IgD-negative memory B cell (primary cell): ENCODE results near the gene TPP2. TPM values are rescaled to one million over a fixed set of nuclear protein-coding genes. Genes with fewer than 3 reads are reported as not detected.

Source experiments
- H3K27ac Mint-ChIP-seq, 3 donors: one replicate each; pipeline ENCODE4 v1.8.0; 2020 to 2022; ENCODE audit warnings: mild to moderate bottlenecking in 3 of 3, mixed read lengths in 3 of 3, moderate library complexity in 1 of 3
- H3K27me3 Mint-ChIP-seq: one replicate; pipeline ENCODE4 v1.8.0; 2021; ENCODE audit warnings: mixed read lengths
- H3K36me3 Mint-ChIP-seq: one replicate; pipeline ENCODE4 v1.8.0; 2020; ENCODE audit warnings: mild to moderate bottlenecking, mixed read lengths
- H3K4me1 Mint-ChIP-seq, 3 donors: one replicate each; pipeline ENCODE4 v1.8.0; 2020 to 2022; ENCODE audit warnings: mixed read lengths in 3 of 3, mild to moderate bottlenecking in 1 of 3
- H3K4me3 Mint-ChIP-seq, 4 donors: one replicate each; pipeline ENCODE4 v1.8.0; 2020 to 2022; ENCODE audit warnings: mild to moderate bottlenecking in 4 of 4, mixed read lengths in 4 of 4, moderate library complexity in 3 of 4
- H3K9me3 Mint-ChIP-seq, 3 donors: one replicate each; pipeline ENCODE4 v1.8.0; 2020 to 2021; ENCODE audit warnings: mixed read lengths in 3 of 3, mild to moderate bottlenecking in 1 of 3
- polyA plus RNA-seq: library from polyadenylated mRNA; unstranded; fragments of 300-500 nt; fragmentation: Illumina TruSeq; gene quantifications from one replicate; pipeline ENCODE4 v1.2.3, GENCODE V29; 2021

The TPP2 gene
- polyA plus RNA-seq, 1 donor from 2014 or later: 21.4 TPM

- Mint-ChIP-seq H3K27ac (no peak overlapping the region), H3K36me3 (peaks cover 5% of the 10 kb centered on the region), H3K4me1 (peaks cover 4 to 6% (median 6%) of the 10 kb centered on the region in 3 donors), H3K9me3 (no peaks in the 10 kb centered on the region), H3K4me3 (no peak overlapping the region), H3K27me3 (no peaks in the 10 kb centered on the region)
Observed at GRCh38 chr13:102617697-102618350, 21.0 kb downstream of the TPP2 start.

GRCh38 chr13:102620516-102620915 lies 23.7 kb downstream of the TPP2 start:
- Mint-ChIP-seq H3K36me3 (peaks cover 5% of the 10 kb centered on the region), H3K4me3 (no peak overlapping the region), H3K4me1 (peaks cover 0 to 3% (median 0%) of the 10 kb centered on the region in 3 donors), H3K27ac (no peak overlapping the region), H3K9me3 (no peaks in the 10 kb centered on the region), H3K27me3 (no peaks in the 10 kb centered on the region)

GRCh38 chr13:102626928-102627327 lies 30.1 kb downstream of the TPP2 start:
- Mint-ChIP-seq H3K4me3 (no peak overlapping the region), H3K27ac (no peak overlapping the region), H3K36me3 (peaks cover 4% of the 10 kb centered on the region), H3K4me1 (peaks cover 0 to 1% (median 0%) of the 10 kb centered on the region in 3 donors), H3K9me3 (no peaks in the 10 kb centered on the region), H3K27me3 (no peaks in the 10 kb centered on the region)

GRCh38 chr13:102628559-102628958 lies 31.8 kb downstream of the TPP2 start:
- Mint-ChIP-seq H3K9me3 (no peaks in the 10 kb centered on the region), H3K27me3 (no peaks in the 10 kb centered on the region), H3K27ac (peak overlapping the region in 1 of 3 donors; percentile 58), H3K4me3 (no peak overlapping the region), H3K36me3 (peaks cover 7% of the 10 kb centered on the region), H3K4me1 (peaks cover 0 to 1% (median 0%) of the 10 kb centered on the region in 3 donors)

- Mint-ChIP-seq H3K27me3 (no peaks in the 10 kb centered on the region), H3K4me1 (peaks cover 0 to 1% (median 0%) of the 10 kb centered on the region in 3 donors), H3K36me3 (peaks cover 7% of the 10 kb centered on the region), H3K27ac (no peak overlapping the region), H3K9me3 (no peaks in the 10 kb centered on the region), H3K4me3 (no peak overlapping the region)
Observed at GRCh38 chr13:102631198-102631597, 34.4 kb downstream of the TPP2 start.

- Mint-ChIP-seq H3K27me3 (no peaks in the 10 kb centered on the region), H3K9me3 (no peaks in the 10 kb centered on the region), H3K27ac (no peak overlapping the region), H3K4me3 (no peak overlapping the region), H3K36me3 (peaks cover 11% of the 10 kb centered on the region), H3K4me1 (no peaks in the 10 kb centered on the region)
Observed at GRCh38 chr13:102638741-102639140, 42.0 kb downstream of the TPP2 start.

GRCh38 chr13:102642029-102642428 lies 45.2 kb downstream of the TPP2 start:
- Mint-ChIP-seq H3K4me3 (no peak overlapping the region), H3K36me3 (peaks cover 9% of the 10 kb centered on the region), H3K9me3 (no peaks in the 10 kb centered on the region), H3K4me1 (no peaks in the 10 kb centered on the region), H3K27ac (no peak overlapping the region), H3K27me3 (no peaks in the 10 kb centered on the region)

GRCh38 chr13:102642475-102642874 lies 45.7 kb downstream of the TPP2 start:
- peak overlapping the region in 1 of 3 donors; percentile 43 for H3K27ac Mint-ChIP-seq
- no peaks in the 10 kb centered on the region for H3K27me3 Mint-ChIP-seq
- H3K36me3 Mint-ChIP-seq: peaks cover 9% of the 10 kb centered on the region
- H3K9me3 Mint-ChIP-seq: no peaks in the 10 kb centered on the region
- H3K4me3 Mint-ChIP-seq: no peak overlapping the region
- H3K4me1 Mint-ChIP-seq: no peaks in the 10 kb centered on the region

GRCh38 chr13:102643656-102644055 lies 46.9 kb downstream of the TPP2 start:
- Mint-ChIP-seq H3K27ac (no peak overlapping the region), H3K4me3 (no peak overlapping the region), H3K27me3 (no peaks in the 10 kb centered on the region), H3K36me3 (no peaks in the 10 kb centered on the region), H3K4me1 (no peaks in the 10 kb centered on the region), H3K9me3 (no peaks in the 10 kb centered on the region)

GRCh38 chr13:102645701-102646100 lies 48.9 kb downstream of the TPP2 start:
- no peak overlapping the region for H3K27ac Mint-ChIP-seq
- no peaks in the 10 kb centered on the region for H3K9me3 Mint-ChIP-seq
- H3K27me3 Mint-ChIP-seq: no peaks in the 10 kb centered on the region
- H3K4me1 Mint-ChIP-seq: no peaks in the 10 kb centered on the region
- no peaks in the 10 kb centered on the region for H3K36me3 Mint-ChIP-seq
- no peak overlapping the region for H3K4me3 Mint-ChIP-seq

- no peak overlapping the region for H3K27ac Mint-ChIP-seq
Observed at GRCh38 chr13:102648046-102648445, 51.3 kb downstream of the TPP2 start.

GRCh38 chr13:102650444-102650843 lies 53.7 kb downstream of the TPP2 start:
- no peak overlapping the region for H3K4me3 Mint-ChIP-seq
- no peaks in the 10 kb centered on the region for H3K27me3 Mint-ChIP-seq
- no peak overlapping the region for H3K27ac Mint-ChIP-seq
- no peaks in the 10 kb centered on the region for H3K4me1 Mint-ChIP-seq
- no peaks in the 10 kb centered on the region for H3K9me3 Mint-ChIP-seq
- H3K36me3 Mint-ChIP-seq: peaks cover 2% of the 10 kb centered on the region

More at GRCh38 chr13:102648046-102648445, 51.3 kb downstream of the TPP2 start:
- no peak overlapping the region for H3K4me3 Mint-ChIP-seq
- H3K36me3 Mint-ChIP-seq: peaks cover 2% of the 10 kb centered on the region
- H3K27me3 Mint-ChIP-seq: no peaks in the 10 kb centered on the region
- no peaks in the 10 kb centered on the region for H3K4me1 Mint-ChIP-seq
- no peaks in the 10 kb centered on the region for H3K9me3 Mint-ChIP-seq

- no peaks in the 10 kb centered on the region for H3K4me1 Mint-ChIP-seq
- H3K36me3 Mint-ChIP-seq: peaks cover 2% of the 10 kb centered on the region
- no peaks in the 10 kb centered on the region for H3K9me3 Mint-ChIP-seq
- H3K27me3 Mint-ChIP-seq: no peaks in the 10 kb centered on the region
- no peak overlapping the region for H3K27ac Mint-ChIP-seq
- no peak overlapping the region for H3K4me3 Mint-ChIP-seq
Observed at GRCh38 chr13:102651392-102651791, 54.6 kb downstream of the TPP2 start.

- H3K36me3 Mint-ChIP-seq: peaks cover 3% of the 10 kb centered on the region
- no peaks in the 10 kb centered on the region for H3K27me3 Mint-ChIP-seq
- H3K4me1 Mint-ChIP-seq: no peaks in the 10 kb centered on the region
- H3K4me3 Mint-ChIP-seq: no peak overlapping the region
- no peak overlapping the region for H3K27ac Mint-ChIP-seq
- no peaks in the 10 kb centered on the region for H3K9me3 Mint-ChIP-seq
Observed at GRCh38 chr13:102651892-102652291, 55.1 kb downstream of the TPP2 start.

- Mint-ChIP-seq H3K27me3 (no peaks in the 10 kb centered on the region), H3K4me3 (no peak overlapping the region), H3K36me3 (peaks cover 6% of the 10 kb centered on the region), H3K4me1 (no peaks in the 10 kb centered on the region), H3K27ac (no peak overlapping the region), H3K9me3 (peaks cover 0 to 8% (median 0%) of the 10 kb centered on the region in 3 donors)
Observed at GRCh38 chr13:102654756-102655155, 58.0 kb downstream of the TPP2 start.

GRCh38 chr13:102657630-102658029 lies 60.8 kb downstream of the TPP2 start:
- no peak overlapping the region for H3K4me3 Mint-ChIP-seq
- peaks cover 0 to 8% (median 0%) of the 10 kb centered on the region in 3 donors for H3K9me3 Mint-ChIP-seq
- no peak overlapping the region for H3K27ac Mint-ChIP-seq
- H3K4me1 Mint-ChIP-seq: no peaks in the 10 kb centered on the region
- no peaks in the 10 kb centered on the region for H3K27me3 Mint-ChIP-seq
- H3K36me3 Mint-ChIP-seq: peaks cover 6% of the 10 kb centered on the region
